PC-9 (cell line): ENCODE measurements around the gene ARID4B.

ENCODE experiments used
- EZH2 ChIP-seq: fragments of 200-600 bp; sonication (generic); IDR thresholded peaks from 2 replicates; pipeline ENCODE4 v1.8.0; 2017; ENCODE audit warnings: antibody characterized with exemption, low read depth
- TF ChIP-seq, protein P1 (sequence below): fragments of 200-600 bp; sonication (generic); conservative IDR thresholded peaks from 2 replicates; pipeline ENCODE4 v1.6.1; 2017; ENCODE audit warnings: mixed run types, antibody characterized with exemption, mild to moderate bottlenecking, moderate library complexity

DNA sequence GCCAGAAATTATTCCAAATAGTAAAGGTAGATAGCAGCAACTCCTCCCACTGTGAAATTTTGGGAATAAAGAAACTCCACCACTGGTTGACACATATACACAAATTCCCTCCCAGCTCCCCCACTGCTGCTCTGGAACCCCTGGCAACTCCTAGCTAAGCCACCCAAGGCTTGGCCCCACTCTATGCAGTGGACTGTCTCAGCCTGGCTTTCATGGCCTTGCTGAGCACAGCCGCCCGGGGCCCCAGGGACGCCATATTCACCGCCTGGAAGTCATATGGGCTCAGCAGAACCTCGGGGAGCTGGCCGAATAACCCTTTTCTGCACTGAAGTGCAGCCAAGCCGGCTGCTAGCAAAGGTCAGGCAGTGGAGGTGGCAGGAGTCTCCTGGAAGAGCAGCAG lies 151.5 kb downstream of the ARID4B start:
- no peak for TF ChIP-seq EZH2
- TF ChIP-seq, protein P1, sequence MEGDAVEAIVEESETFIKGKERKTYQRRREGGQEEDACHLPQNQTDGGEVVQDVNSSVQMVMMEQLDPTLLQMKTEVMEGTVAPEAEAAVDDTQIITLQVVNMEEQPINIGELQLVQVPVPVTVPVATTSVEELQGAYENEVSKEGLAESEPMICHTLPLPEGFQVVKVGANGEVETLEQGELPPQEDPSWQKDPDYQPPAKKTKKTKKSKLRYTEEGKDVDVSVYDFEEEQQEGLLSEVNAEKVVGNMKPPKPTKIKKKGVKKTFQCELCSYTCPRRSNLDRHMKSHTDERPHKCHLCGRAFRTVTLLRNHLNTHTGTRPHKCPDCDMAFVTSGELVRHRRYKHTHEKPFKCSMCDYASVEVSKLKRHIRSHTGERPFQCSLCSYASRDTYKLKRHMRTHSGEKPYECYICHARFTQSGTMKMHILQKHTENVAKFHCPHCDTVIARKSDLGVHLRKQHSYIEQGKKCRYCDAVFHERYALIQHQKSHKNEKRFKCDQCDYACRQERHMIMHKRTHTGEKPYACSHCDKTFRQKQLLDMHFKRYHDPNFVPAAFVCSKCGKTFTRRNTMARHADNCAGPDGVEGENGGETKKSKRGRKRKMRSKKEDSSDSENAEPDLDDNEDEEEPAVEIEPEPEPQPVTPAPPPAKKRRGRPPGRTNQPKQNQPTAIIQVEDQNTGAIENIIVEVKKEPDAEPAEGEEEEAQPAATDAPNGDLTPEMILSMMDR, result no peak
